ENCODE data around the gene GLI3. TPM values are rescaled to one million over a fixed set of nuclear protein-coding genes. Genes with fewer than 3 reads are reported as not detected.

Gene GLI3
- total and polyA plus RNA-seq, 3 experiments from 2014 or later, result 0.16 to 0.46 (median 0.44) TPM

GRCh38 chr7:42176724-42177101, 60.3 kb downstream of the GLI3 start:
- no peak for DNase-seq
- ChIA-PET POLR2A (no interaction called here), CTCF (no interaction called here)
- Mint-ChIP-seq H3K27ac (no peak overlapping the region), H3K27me3 (peaks cover 0 to 7% of the 10 kb centered on the region in 2 donors), H3K9me3 (peaks cover 0 to 2% (median 0%) of the 10 kb centered on the region in 5 donors), H3K4me3 (no peak overlapping the region), H3K36me3 (no peaks in the 10 kb centered on the region), H3K4me1 (no peaks in the 10 kb centered on the region)
- Histone ChIP-seq H3K36me3 (ENCODE audit: insufficient read depth, low read length) (no peaks in the 10 kb centered on the region), H3K4me3 (ENCODE audit: low read length) (no peak overlapping the region), H3K4me1 (ENCODE audit: insufficient read depth, low read length) (no peaks in the 10 kb centered on the region), H3K27ac (ENCODE audit: low read depth, low read length) (no peak overlapping the region), H3K27me3 (ENCODE audit: insufficient read depth, low read length, poor library complexity, severe bottlenecking) (no peaks in the 10 kb centered on the region), H3K9me3 (ENCODE audit: low read length) (no peaks in the 10 kb centered on the region)

DNA sequence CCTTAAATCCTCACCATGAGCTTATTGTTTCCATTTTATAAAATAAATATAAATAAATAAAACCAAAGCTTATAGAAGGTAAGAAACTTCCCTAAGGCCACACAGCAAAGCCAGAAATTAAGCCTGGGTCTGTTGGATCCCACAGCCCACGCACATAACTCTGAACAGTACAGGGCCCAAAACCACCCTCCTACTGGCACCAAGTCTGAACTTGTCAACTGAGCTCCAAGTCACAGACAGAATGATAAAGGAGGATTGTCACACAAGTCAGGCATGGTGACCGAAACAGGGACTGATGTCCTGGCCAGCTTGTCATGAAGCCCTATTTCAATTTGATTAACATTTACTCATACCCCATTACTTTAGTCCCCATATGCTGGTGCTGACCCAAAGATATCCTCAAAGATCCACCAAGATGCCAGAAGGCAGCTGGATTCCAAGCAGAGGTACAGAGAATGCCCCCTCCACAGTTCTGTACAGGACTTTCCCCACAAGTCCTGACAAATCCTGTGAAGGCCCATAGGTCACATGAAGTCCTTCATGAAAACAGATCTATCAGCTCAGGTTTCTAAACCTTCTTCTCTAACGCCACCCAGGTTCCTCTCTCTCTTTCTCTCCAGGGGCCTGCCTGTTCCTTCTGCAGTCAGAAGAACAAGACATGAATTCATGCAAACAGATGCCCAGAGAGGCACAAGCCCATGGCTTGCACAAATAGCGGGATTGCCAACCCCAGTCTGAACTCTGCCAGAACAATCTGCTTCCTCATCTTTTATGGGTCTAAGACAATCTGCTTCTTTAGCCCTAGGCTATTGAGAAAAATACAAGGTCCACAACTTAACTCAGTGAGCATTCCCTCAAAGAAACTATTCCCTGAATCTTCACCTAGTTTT, 60.9 kb downstream of the GLI3 start:
- CTCF ChIA-PET, result no interaction called here
- no peak for DNase-seq
- POLR2A ChIA-PET, result no interaction called here
- H3K27me3 ChIP-seq (ENCODE audit: insufficient read depth, low read length, poor library complexity, severe bottlenecking), result no peaks in the 10 kb centered on the region
- peaks cover 0 to 7% of the 10 kb centered on the region in 2 donors for H3K27me3 Mint-ChIP-seq
- H3K36me3 Mint-ChIP-seq, result no peaks in the 10 kb centered on the region
- H3K9me3 Mint-ChIP-seq, result peaks cover 0 to 2% (median 0%) of the 10 kb centered on the region in 5 donors
- no peaks in the 10 kb centered on the region for H3K4me1 ChIP-seq (ENCODE audit: insufficient read depth, low read length)
- no peaks in the 10 kb centered on the region for H3K4me1 Mint-ChIP-seq
- H3K36me3 ChIP-seq (ENCODE audit: insufficient read depth, low read length), result no peaks in the 10 kb centered on the region
- no peak overlapping the region for H3K4me3 ChIP-seq (ENCODE audit: low read length)
- no peak overlapping the region for H3K27ac Mint-ChIP-seq
- H3K9me3 ChIP-seq (ENCODE audit: low read length), result no peaks in the 10 kb centered on the region
- H3K4me3 Mint-ChIP-seq, result no peak overlapping the region
- H3K27ac ChIP-seq (ENCODE audit: low read depth, low read length), result no peak overlapping the region

GRCh38 chr7:42174391-42174912, 62.6 kb downstream of the GLI3 start:
- Histone ChIP-seq H3K4me1 (ENCODE audit: insufficient read depth, low read length) (no peaks in the 10 kb centered on the region), H3K27me3 (ENCODE audit: insufficient read depth, low read length, poor library complexity, severe bottlenecking) (no peaks in the 10 kb centered on the region), H3K9me3 (ENCODE audit: low read length) (no peaks in the 10 kb centered on the region), H3K4me3 (ENCODE audit: low read length) (no peak overlapping the region), H3K36me3 (ENCODE audit: insufficient read depth, low read length) (no peaks in the 10 kb centered on the region), H3K27ac (ENCODE audit: low read depth, low read length) (no peak overlapping the region)
- H3K9me3 Mint-ChIP-seq, result peaks cover 0 to 4% (median 0%) of the 10 kb centered on the region in 5 donors
- H3K4me1 Mint-ChIP-seq, result no peaks in the 10 kb centered on the region
- H3K27ac Mint-ChIP-seq, result no peak overlapping the region
- POLR2A ChIA-PET, result no interaction called here
- CTCF ChIA-PET, result no interaction called here
- H3K4me3 Mint-ChIP-seq, result no peak overlapping the region
- no peak for DNase-seq
- no peaks in the 10 kb centered on the region for H3K36me3 Mint-ChIP-seq
- peaks cover 0 to 5% of the 10 kb centered on the region in 2 donors for H3K27me3 Mint-ChIP-seq

GRCh38 chr7:42170724-42171123, 66.3 kb downstream of the GLI3 start:
- Histone ChIP-seq H3K27ac (ENCODE audit: low read depth, low read length) (no peak overlapping the region), H3K27me3 (ENCODE audit: insufficient read depth, low read length, poor library complexity, severe bottlenecking) (no peaks in the 10 kb centered on the region), H3K4me1 (ENCODE audit: insufficient read depth, low read length) (no peaks in the 10 kb centered on the region), H3K36me3 (ENCODE audit: insufficient read depth, low read length) (no peaks in the 10 kb centered on the region), H3K4me3 (ENCODE audit: low read length) (no peak overlapping the region), H3K9me3 (ENCODE audit: low read length) (no peaks in the 10 kb centered on the region)
- H3K4me1 Mint-ChIP-seq, result no peaks in the 10 kb centered on the region
- no peak overlapping the region for H3K27ac Mint-ChIP-seq
- H3K27me3 Mint-ChIP-seq, result peaks cover 0 to 1% of the 10 kb centered on the region in 2 donors
- POLR2A ChIA-PET, result no interaction called here
- CTCF ChIA-PET, result no interaction called here
- H3K36me3 Mint-ChIP-seq, result no peaks in the 10 kb centered on the region
- H3K9me3 Mint-ChIP-seq, result peaks cover 0 to 2% (median 0%) of the 10 kb centered on the region in 5 donors
- H3K4me3 Mint-ChIP-seq, result no peak overlapping the region
- no peak for DNase-seq

GRCh38 chr7:42168512-42168911, 68.5 kb downstream of the GLI3 start:
- Histone ChIP-seq H3K36me3 (ENCODE audit: insufficient read depth, low read length) (no peaks in the 10 kb centered on the region), H3K27ac (ENCODE audit: low read depth, low read length) (no peak overlapping the region), H3K9me3 (ENCODE audit: low read length) (no peaks in the 10 kb centered on the region), H3K27me3 (ENCODE audit: insufficient read depth, low read length, poor library complexity, severe bottlenecking) (no peaks in the 10 kb centered on the region), H3K4me1 (ENCODE audit: insufficient read depth, low read length) (no peaks in the 10 kb centered on the region), H3K4me3 (ENCODE audit: low read length) (no peak overlapping the region)
- Mint-ChIP-seq H3K4me3 (no peak overlapping the region), H3K4me1 (no peaks in the 10 kb centered on the region), H3K27me3 (peaks cover 0 to 1% of the 10 kb centered on the region in 2 donors), H3K36me3 (no peaks in the 10 kb centered on the region), H3K27ac (no peak overlapping the region), H3K9me3 (peaks cover 0 to 2% (median 0%) of the 10 kb centered on the region in 5 donors)
- ChIA-PET CTCF (no interaction called here), POLR2A (no interaction called here)
- no peak for DNase-seq

GRCh38 chr7:42167631-42168236, 69.3 kb downstream of the GLI3 start:
- peaks cover 0 to 1% of the 10 kb centered on the region in 2 donors for H3K27me3 Mint-ChIP-seq

DNA sequence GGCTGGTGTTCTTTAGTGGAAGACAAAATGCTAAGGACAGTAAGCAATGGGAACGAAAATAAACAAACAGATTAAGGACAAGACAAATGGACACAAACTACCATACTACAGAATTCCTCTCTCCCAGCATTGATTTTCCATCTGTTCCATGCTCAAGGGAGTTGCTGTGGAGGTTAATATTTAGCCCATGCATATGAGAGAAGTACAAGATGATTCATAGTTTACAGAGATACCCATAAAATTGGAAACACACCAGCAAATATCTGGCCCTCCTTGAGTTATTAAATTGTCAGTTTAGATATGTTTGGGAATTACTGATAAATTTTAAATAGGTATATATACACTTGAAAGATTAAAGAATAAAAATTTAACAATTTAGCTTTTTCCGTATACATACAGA, 69.8 kb downstream of the GLI3 start:
- Histone ChIP-seq H3K27me3 (ENCODE audit: insufficient read depth, low read length, poor library complexity, severe bottlenecking) (no peaks in the 10 kb centered on the region), H3K27ac (ENCODE audit: low read depth, low read length) (no peak overlapping the region), H3K4me1 (ENCODE audit: insufficient read depth, low read length) (no peaks in the 10 kb centered on the region), H3K9me3 (ENCODE audit: low read length) (no peaks in the 10 kb centered on the region), H3K4me3 (ENCODE audit: low read length) (no peak overlapping the region), H3K36me3 (ENCODE audit: insufficient read depth, low read length) (no peaks in the 10 kb centered on the region)
- DNase-seq, result no peak
- Mint-ChIP-seq H3K4me3 (no peak overlapping the region), H3K36me3 (no peaks in the 10 kb centered on the region), H3K27ac (no peak overlapping the region), H3K9me3 (peaks cover 0 to 4% (median 0%) of the 10 kb centered on the region in 5 donors), H3K4me1 (no peaks in the 10 kb centered on the region), H3K27me3 (no peaks in the 10 kb centered on the region)
- POLR2A ChIA-PET, result no interaction called here
- CTCF ChIA-PET, result no interaction called here

More at GRCh38 chr7:42167631-42168236, 69.3 kb downstream of the GLI3 start:
- H3K4me3 ChIP-seq (ENCODE audit: low read length), result no peak overlapping the region
- Mint-ChIP-seq H3K27ac (no peak overlapping the region), H3K9me3 (peaks cover 0 to 4% (median 0%) of the 10 kb centered on the region in 5 donors), H3K36me3 (no peaks in the 10 kb centered on the region), H3K4me1 (no peaks in the 10 kb centered on the region), H3K4me3 (no peak overlapping the region)
- H3K27me3 ChIP-seq (ENCODE audit: insufficient read depth, low read length, poor library complexity, severe bottlenecking), result no peaks in the 10 kb centered on the region
- no peaks in the 10 kb centered on the region for H3K36me3 ChIP-seq (ENCODE audit: insufficient read depth, low read length)
- no peaks in the 10 kb centered on the region for H3K9me3 ChIP-seq (ENCODE audit: low read length)
- no peak for DNase-seq
- H3K27ac ChIP-seq (ENCODE audit: low read depth, low read length), result no peak overlapping the region
- H3K4me1 ChIP-seq (ENCODE audit: insufficient read depth, low read length), result no peaks in the 10 kb centered on the region
- CTCF ChIA-PET, result no interaction called here
- POLR2A ChIA-PET, result no interaction called here

GRCh38 chr7:42164881-42165428, 72.1 kb downstream of the GLI3 start:
- no peaks in the 10 kb centered on the region for H3K36me3 Mint-ChIP-seq
- no peak for DNase-seq
- no peak overlapping the region for H3K27ac ChIP-seq (ENCODE audit: low read depth, low read length)
- H3K4me3 ChIP-seq (ENCODE audit: low read length), result no peak overlapping the region
- CTCF ChIA-PET, result no interaction called here
- no peak overlapping the region for H3K4me3 Mint-ChIP-seq
- no peaks in the 10 kb centered on the region for H3K27me3 Mint-ChIP-seq
- no peaks in the 10 kb centered on the region for H3K4me1 ChIP-seq (ENCODE audit: insufficient read depth, low read length)
- no peaks in the 10 kb centered on the region for H3K36me3 ChIP-seq (ENCODE audit: insufficient read depth, low read length)
- H3K27me3 ChIP-seq (ENCODE audit: insufficient read depth, low read length, poor library complexity, severe bottlenecking), result no peaks in the 10 kb centered on the region
- H3K4me1 Mint-ChIP-seq, result no peaks in the 10 kb centered on the region
- H3K27ac Mint-ChIP-seq, result no peak overlapping the region
- H3K9me3 Mint-ChIP-seq, result peaks cover 0 to 3% (median 0%) of the 10 kb centered on the region in 5 donors
- POLR2A ChIA-PET, result no interaction called here
- H3K9me3 ChIP-seq (ENCODE audit: low read length), result no peaks in the 10 kb centered on the region

Data from CD8-positive, alpha-beta memory T cell (primary cell).